Thyroid gland (tissue), 4 donors: ENCODE results near the gene LUZP2. TPM values are rescaled to one million over a fixed set of nuclear protein-coding genes. Genes with fewer than 3 reads are reported as not detected.

Experiments
- DNase-seq, 2 donors: peaks; one replicate each; pipeline ENCODE4 v3.0.0-alpha.2; 2019
- H3K27ac ChIP-seq, 3 donors: fragments of 200-600 bp; sonication (generic); 1 replicate in 2 of 3; 2 replicates in 1 of 3; pipeline ENCODE4 v1.5.1; 2016 to 2019; ENCODE audit warnings: mild to moderate bottlenecking in 1 of 3, moderate library complexity in 1 of 3
- H3K27me3 ChIP-seq: fragments of 200-600 bp; sonication (generic); one replicate; pipeline ENCODE4 v1.5.1; 2019
- H3K36me3 ChIP-seq, 2 donors: fragments of 200-600 bp; sonication (generic); one replicate each; pipeline ENCODE4 v1.5.1; 2016 to 2019
- H3K4me1 ChIP-seq, 2 donors: fragments of 200-600 bp; sonication (generic); one replicate each; pipeline ENCODE4 v1.5.1; 2017 to 2019
- H3K4me3 ChIP-seq, 3 donors: fragments of 200-600 bp; sonication (generic); replicated peaks in 1 of 3; 1 replicate in 2 of 3; 2 replicates in 1 of 3; pipeline ENCODE4 v1.5.1; 2016; ENCODE audit warnings: mild to moderate bottlenecking in 1 of 3
- H3K9me3 ChIP-seq: fragments of 200-600 bp; sonication (generic); one replicate; pipeline ENCODE4 v1.5.1; 2017
- CTCF ChIP-seq, 6 experiments: fragments of 200-600 bp in 3 of 6; fragments of 450-650 bp in 3 of 6; sonication (generic) in 3 of 6; IDR thresholded peaks; one replicate each; pipeline ENCODE4 v1.5.1; 2016 to 2019; ENCODE audit warnings: antibody characterized with exemption in 6 of 6, mild to moderate bottlenecking in 2 of 6, inconsistent platforms in 1 of 6, moderate library complexity in 1 of 6
- POLR2A ChIP-seq, 2 donors: fragments of 450-650 bp; IDR thresholded peaks; one replicate each; pipeline ENCODE4 v1.6.1; 2017; ENCODE audit warnings: antibody characterized with exemption in 2 of 2, mild to moderate bottlenecking in 2 of 2, moderate library complexity in 1 of 2
- WGBS, 2 donors: methylation state at CpG; one replicate each; pipeline ENCODE4 v1.1.5; 2017; 5-methylcytosine and 5-hydroxymethylcytosine counted together
- intact Hi-C: fragments of 100-400 bp; cut with DNase I; formaldehyde crosslinking; loops from one replicate; pipeline ENCODE4 v1.15.1; 2023
- total RNA-seq, 4 donors: library from RNA; depleted of rRNA; stranded (reverse); fragments of >200 nt; gene quantifications; one replicate each; pipeline ENCODE4 v1.2.3, GENCODE V29; 2016

The LUZP2 gene
- total RNA-seq, 4 donors from 2014 or later: not detected

GRCh38 chr11:24664399-24664798 is 167.5 kb downstream of the LUZP2 start:
- WGBS, 2 donors: 60 to 100% methylated on average over 1 of the region's 1 CpG
- TF ChIP-seq POLR2A (IDR thresholded peaks at IDR 0.05): no peak
- no peak for TF ChIP-seq CTCF (IDR thresholded peaks at IDR 0.05)
- Histone ChIP-seq H3K9me3 (no peaks in the 10 kb centered on the region), H3K4me1 (no peaks in the 10 kb centered on the region), H3K27ac (no peak overlapping the region), H3K36me3 (no peaks in the 10 kb centered on the region), H3K4me3 (no peak overlapping the region), H3K27me3 (no peaks in the 10 kb centered on the region)
- DNase-seq: no peak
- intact Hi-C loops: no loop called here

- Histone ChIP-seq H3K27ac (no peak overlapping the region), H3K4me3 (no peak overlapping the region), H3K27me3 (no peaks in the 10 kb centered on the region), H3K9me3 (no peaks in the 10 kb centered on the region), H3K36me3 (no peaks in the 10 kb centered on the region), H3K4me1 (no peaks in the 10 kb centered on the region)
- intact Hi-C loops: no loop called here
- DNase-seq: no peak
- 93 to 95% methylated on average over 5 of the region's 5 CpGs for WGBS, 2 donors
- TF ChIP-seq POLR2A (IDR thresholded peaks at IDR 0.05): no peak
- TF ChIP-seq CTCF (IDR thresholded peaks at IDR 0.05): no peak
Observed at GRCh38 chr11:24667353-24667968, 170.6 kb downstream of the LUZP2 start.

- intact Hi-C loops: no loop called here
- H3K27ac ChIP-seq: no peak overlapping the region
Observed at GRCh38 chr11:24678703-24679348, 182.0 kb downstream of the LUZP2 start.

GRCh38 chr11:24679821-24680351 is 183.0 kb downstream of the LUZP2 start:
- Histone ChIP-seq H3K9me3 (no peaks in the 10 kb centered on the region), H3K36me3 (no peaks in the 10 kb centered on the region), H3K27ac (no peak overlapping the region), H3K4me3 (no peak overlapping the region), H3K4me1 (no peaks in the 10 kb centered on the region), H3K27me3 (no peaks in the 10 kb centered on the region)
- 75 to 81% methylated on average over 2 of the region's 2 CpGs for WGBS, 2 donors
- no peak for DNase-seq
- intact Hi-C loops: no loop called here
- TF ChIP-seq POLR2A (IDR thresholded peaks at IDR 0.05) (no peak), CTCF (IDR thresholded peaks at IDR 0.05) (no peak)

More at GRCh38 chr11:24678703-24679348, 182.0 kb downstream of the LUZP2 start:
- Histone ChIP-seq H3K9me3 (no peaks in the 10 kb centered on the region), H3K4me3 (no peak overlapping the region), H3K27me3 (no peaks in the 10 kb centered on the region), H3K4me1 (no peaks in the 10 kb centered on the region), H3K36me3 (no peaks in the 10 kb centered on the region)
- DNase-seq: no peak
- TF ChIP-seq CTCF (IDR thresholded peaks at IDR 0.05): no peak
- 79 to 82% methylated on average over 5 of the region's 5 CpGs for WGBS, 2 donors

- H3K27me3 ChIP-seq: no peaks in the 10 kb centered on the region
- no peaks in the 10 kb centered on the region for H3K9me3 ChIP-seq
- H3K4me1 ChIP-seq: no peaks in the 10 kb centered on the region
- no peak overlapping the region for H3K4me3 ChIP-seq
- intact Hi-C loops: no loop called here
- no peak for DNase-seq
- no peak overlapping the region for H3K27ac ChIP-seq
- TF ChIP-seq POLR2A (IDR thresholded peaks at IDR 0.05): no peak
- no peak for TF ChIP-seq CTCF (IDR thresholded peaks at IDR 0.05)
- no peaks in the 10 kb centered on the region for H3K36me3 ChIP-seq
- whole genome bisulfite sequencing, 2 donors: 83 to 89% methylated on average over 1 of the region's 1 CpG
Observed at GRCh38 chr11:24683583-24683982, 186.7 kb downstream of the LUZP2 start.
